ENCODE data around the gene DNASE2. TPM values are rescaled to one million over a fixed set of nuclear protein-coding genes. Genes with fewer than 3 reads are reported as not detected.
"Not testable (repeated sequence)": the region's sequence is repeated elsewhere in the genome, so short reads cannot be mapped to it uniquely, and the experiment has no call there.

DNASE2 gene, protein sequence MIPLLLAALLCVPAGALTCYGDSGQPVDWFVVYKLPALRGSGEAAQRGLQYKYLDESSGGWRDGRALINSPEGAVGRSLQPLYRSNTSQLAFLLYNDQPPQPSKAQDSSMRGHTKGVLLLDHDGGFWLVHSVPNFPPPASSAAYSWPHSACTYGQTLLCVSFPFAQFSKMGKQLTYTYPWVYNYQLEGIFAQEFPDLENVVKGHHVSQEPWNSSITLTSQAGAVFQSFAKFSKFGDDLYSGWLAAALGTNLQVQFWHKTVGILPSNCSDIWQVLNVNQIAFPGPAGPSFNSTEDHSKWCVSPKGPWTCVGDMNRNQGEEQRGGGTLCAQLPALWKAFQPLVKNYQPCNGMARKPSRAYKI
- total RNA-seq (14.6 TPM), polyA plus RNA-seq (20.8 TPM)
- long read RNA-seq, donor 1 = 0 reads
- long read RNA-seq, donor 2, transcript DNASE2-201 (6 exons, 1,955 nt) = major isoform, 13 of 15 reads
- long read RNA-seq, donor 2, partial matches to known transcripts = 0 of 15 reads
- long read RNA-seq, donor 2, other reads (novel, unspliced or antisense) = 0 of 15 reads
- long read RNA-seq, donor 3, transcript DNASE2-201 (6 exons, 1,955 nt) = major isoform, 11 of 13 reads
- long read RNA-seq, donor 3, partial matches to known transcripts = 0 of 13 reads
- long read RNA-seq, donor 3, other reads (novel, unspliced or antisense) = 0 of 13 reads
- long read RNA-seq, donor 4, transcript DNASE2-201 (6 exons, 1,955 nt) = major isoform, 8 of 11 reads
- long read RNA-seq, donor 4, partial matches to known transcripts = 0 of 11 reads
- long read RNA-seq, donor 4, other reads (novel, unspliced or antisense) = 0 of 11 reads
- long read RNA-seq, donor 5, transcript DNASE2-201 (6 exons, 1,955 nt) = major isoform, 14 of 14 reads
- long read RNA-seq, donor 5, partial matches to known transcripts = 0 of 14 reads
- long read RNA-seq, donor 5, other reads (novel, unspliced or antisense) = 0 of 14 reads
- long read RNA-seq, donor 6, transcript DNASE2-201 (6 exons, 1,955 nt) = major isoform, 7 of 8 reads
- long read RNA-seq, donor 6, partial matches to known transcripts = 0 of 8 reads
- long read RNA-seq, donor 6, other reads (novel, unspliced or antisense) = 0 of 8 reads
- long read RNA-seq, donor 7, transcript DNASE2-201 (6 exons, 1,955 nt) = major isoform, 11 of 11 reads
- long read RNA-seq, donor 7, partial matches to known transcripts = 0 of 11 reads
- long read RNA-seq, donor 7, other reads (novel, unspliced or antisense) = 0 of 11 reads
- long read RNA-seq, donor 8, partial matches to known transcripts = 0 of 2 reads
- long read RNA-seq, donor 8, other reads (novel, unspliced or antisense) = 0 of 2 reads
- long read RNA-seq, donor 9, partial matches to known transcripts = 0 of 4 reads
- long read RNA-seq, donor 9, other reads (novel, unspliced or antisense) = 0 of 4 reads
- long read RNA-seq, donor 10, transcript DNASE2-201 (6 exons, 1,955 nt) = major isoform, 7 of 7 reads
- long read RNA-seq, donor 10, partial matches to known transcripts = 0 of 7 reads
- long read RNA-seq, donor 10, other reads (novel, unspliced or antisense) = 0 of 7 reads

- Histone ChIP-seq H3K27me3 (ENCODE audit: control insufficient read depth in 2 of 2, insufficient read depth in 1 of 2, low read length in 1 of 2) (peaks cover 20 to 41% of the 10 kb centered on the region in 2 donors), H3K36me3 (ENCODE audit: control insufficient read depth in 2 of 2, insufficient read depth in 2 of 2, low read length in 1 of 2) (peaks cover 10 to 16% of the 10 kb centered on the region in 2 donors), H3K9me3 (ENCODE audit: control insufficient read depth in 2 of 2, insufficient read depth in 1 of 2, low read length in 1 of 2) (peaks cover 3 to 38% of the 10 kb centered on the region in 2 donors), H3K4me1 (ENCODE audit: control insufficient read depth in 2 of 2, insufficient read depth in 2 of 2, low read length in 2 of 2) (peaks cover 12 to 27% of the 10 kb centered on the region in 2 donors), H3K4me3 (ENCODE audit: low read length in 2 of 2) (peak within 1 kb of the TSS; percentile 78 to 88), H3K27ac (ENCODE audit: low read depth in 1 of 2, low read length in 1 of 2) (peak within 1 kb of the TSS; percentile 68 to 77)
- whole genome bisulfite sequencing = under 1% methylated on average over 38 of the region's 38 CpGs
- DNase-seq (ENCODE audit: low read depth in 6 of 9, low spot score in 9 of 9) = peak; percentile 76 to 93 (median 84)
These were observed at the start of gene DNASE2 for GRCh38 chr19:12881172-12881808. Gene DNASE2, minus strand, starts transcription at chr19:12881449. Its CDS starts 74 bp downstream, at chr19:12881375.

- H3K27ac ChIP-seq (ENCODE audit: low read depth in 1 of 2, low read length in 1 of 2) = no peak overlapping the region
- no peaks in the 10 kb centered on the region for H3K9me3 ChIP-seq (ENCODE audit: control insufficient read depth in 2 of 2, insufficient read depth in 1 of 2, low read length in 1 of 2)
- H3K36me3 ChIP-seq (ENCODE audit: control insufficient read depth in 2 of 2, insufficient read depth in 2 of 2, low read length in 1 of 2) = peaks cover 45 to 48% of the 10 kb centered on the region in 2 donors
- no peak for DNase-seq (ENCODE audit: low read depth in 6 of 9, low spot score in 9 of 9)
- peaks cover 12 to 26% of the 10 kb centered on the region in 2 donors for H3K4me1 ChIP-seq (ENCODE audit: control insufficient read depth in 2 of 2, insufficient read depth in 2 of 2, low read length in 2 of 2)
- no peak overlapping the region for H3K4me3 ChIP-seq (ENCODE audit: low read length in 2 of 2)
- 91% methylated on average over 19 of the region's 19 CpGs for WGBS
- H3K27me3 ChIP-seq (ENCODE audit: control insufficient read depth in 2 of 2, insufficient read depth in 1 of 2, low read length in 1 of 2) = no peaks in the 10 kb centered on the region
These were observed 48.9 kb upstream of the DNASE2 start for GRCh38 chr19:12930002-12930645.

DNA sequence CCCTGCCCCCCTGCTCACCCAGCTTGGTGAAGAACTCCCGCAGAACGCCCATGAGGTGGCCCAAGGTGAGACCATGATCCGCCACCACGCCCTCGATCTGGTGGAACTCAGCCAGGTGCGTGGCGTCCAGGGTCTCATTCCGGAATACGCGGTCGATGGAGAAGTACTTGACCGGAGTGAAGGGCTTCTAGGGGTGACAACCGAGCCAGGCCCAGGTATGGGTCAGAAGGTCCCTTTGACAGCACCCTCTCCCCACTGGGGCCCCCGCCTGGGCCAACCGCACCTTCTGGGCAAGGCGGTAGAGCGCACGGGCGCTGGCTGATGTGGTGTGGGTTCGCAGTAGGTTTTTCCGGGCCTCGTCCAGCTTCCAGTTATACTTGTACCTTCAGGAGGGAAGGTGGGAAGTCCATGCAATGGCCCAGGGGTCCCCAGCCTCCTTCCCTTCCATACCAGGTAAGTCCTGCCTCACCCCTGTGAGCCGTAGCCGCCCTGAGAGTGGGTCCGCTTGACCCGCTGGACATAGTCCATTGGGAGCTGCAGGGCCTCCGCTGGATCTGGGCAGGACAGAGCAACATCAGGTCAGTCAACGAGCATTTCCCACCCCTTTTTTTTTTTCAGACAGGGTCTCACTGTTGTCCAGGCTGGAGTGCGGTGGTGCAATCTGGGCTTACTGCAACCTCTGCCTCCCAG is 43.5 kb upstream of the DNASE2 start:
- Histone ChIP-seq H3K4me3 (ENCODE audit: low read length in 2 of 2) (no peak overlapping the region), H3K4me1 (ENCODE audit: control insufficient read depth in 2 of 2, insufficient read depth in 2 of 2, low read length in 2 of 2) (peaks cover 0 to under 1% of the 10 kb centered on the region in 2 donors), H3K9me3 (ENCODE audit: control insufficient read depth in 2 of 2, insufficient read depth in 1 of 2, low read length in 1 of 2) (no peaks in the 10 kb centered on the region), H3K27me3 (ENCODE audit: control insufficient read depth in 2 of 2, insufficient read depth in 1 of 2, low read length in 1 of 2) (no peaks in the 10 kb centered on the region), H3K27ac (ENCODE audit: low read depth in 1 of 2, low read length in 1 of 2) (no peak overlapping the region), H3K36me3 (ENCODE audit: control insufficient read depth in 2 of 2, insufficient read depth in 2 of 2, low read length in 1 of 2) (peaks cover 66 to 68% of the 10 kb centered on the region in 2 donors)
- WGBS = 97% methylated on average over 29 of the region's 29 CpGs
- no peak for DNase-seq (ENCODE audit: low read depth in 6 of 9, low spot score in 9 of 9)

- no peak for DNase-seq (ENCODE audit: low read depth in 6 of 9, low spot score in 9 of 9)
- H3K4me3 ChIP-seq (ENCODE audit: low read length in 2 of 2) = no peak overlapping the region
- peaks cover 49 to 50% of the 10 kb centered on the region in 2 donors for H3K36me3 ChIP-seq (ENCODE audit: control insufficient read depth in 2 of 2, insufficient read depth in 2 of 2, low read length in 1 of 2)
- 98% methylated on average over 4 of the region's 4 CpGs for WGBS
- H3K27me3 ChIP-seq (ENCODE audit: control insufficient read depth in 2 of 2, insufficient read depth in 1 of 2, low read length in 1 of 2) = no peaks in the 10 kb centered on the region
- H3K9me3 ChIP-seq (ENCODE audit: control insufficient read depth in 2 of 2, insufficient read depth in 1 of 2, low read length in 1 of 2) = peaks cover 0 to 5% of the 10 kb centered on the region in 2 donors
- H3K4me1 ChIP-seq (ENCODE audit: control insufficient read depth in 2 of 2, insufficient read depth in 2 of 2, low read length in 2 of 2) = peaks cover 0 to 16% of the 10 kb centered on the region in 2 donors
- H3K27ac ChIP-seq (ENCODE audit: low read depth in 1 of 2, low read length in 1 of 2) = no peak overlapping the region
These were observed 41.7 kb upstream of the DNASE2 start for GRCh38 chr19:12922959-12923358.

GRCh38 chr19:12921047-12921446 is 39.8 kb upstream of the DNASE2 start:
- Histone ChIP-seq H3K27ac (ENCODE audit: low read depth in 1 of 2, low read length in 1 of 2) (no peak overlapping the region), H3K27me3 (ENCODE audit: control insufficient read depth in 2 of 2, insufficient read depth in 1 of 2, low read length in 1 of 2) (no peaks in the 10 kb centered on the region), H3K9me3 (ENCODE audit: control insufficient read depth in 2 of 2, insufficient read depth in 1 of 2, low read length in 1 of 2) (peaks cover 0 to 5% of the 10 kb centered on the region in 2 donors), H3K36me3 (ENCODE audit: control insufficient read depth in 2 of 2, insufficient read depth in 2 of 2, low read length in 1 of 2) (peaks cover 35 to 36% of the 10 kb centered on the region in 2 donors), H3K4me1 (ENCODE audit: control insufficient read depth in 2 of 2, insufficient read depth in 2 of 2, low read length in 2 of 2) (peaks cover 0 to 16% of the 10 kb centered on the region in 2 donors), H3K4me3 (ENCODE audit: low read length in 2 of 2) (no peak overlapping the region)
- 96% methylated on average over 3 of the region's 3 CpGs for WGBS
- no peak for DNase-seq (ENCODE audit: low read depth in 6 of 9, low spot score in 9 of 9)

- 97% methylated on average over 14 of the region's 14 CpGs for WGBS
- no peak for DNase-seq (ENCODE audit: low read depth in 6 of 9, low spot score in 9 of 9)
These were observed 37.0 kb upstream of the DNASE2 start for GRCh38 chr19:12918253-12918652.

DNA sequence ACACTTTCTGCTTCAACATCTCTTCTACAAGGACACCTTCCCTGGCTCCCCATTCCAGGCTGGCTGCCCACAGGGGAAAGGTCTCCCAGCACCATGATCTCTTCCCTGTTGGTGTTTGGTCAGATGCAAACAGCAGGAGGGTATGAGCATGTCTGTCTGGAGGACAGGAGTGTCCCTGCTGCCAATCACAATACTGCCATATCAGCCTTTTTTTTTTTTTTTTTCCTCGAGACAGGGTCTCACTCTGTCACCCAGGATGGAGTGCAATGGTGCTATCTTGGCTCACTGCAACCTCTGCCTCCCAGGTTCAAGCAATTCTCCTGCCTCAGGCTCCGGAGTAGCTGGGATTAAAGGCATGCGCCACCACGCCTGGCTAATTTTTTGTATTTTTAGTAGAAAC is 34.6 kb upstream of the DNASE2 start:
- DNase-seq (ENCODE audit: low read depth in 6 of 9, low spot score in 9 of 9); H3K9me3 ChIP-seq (ENCODE audit: control insufficient read depth in 2 of 2, insufficient read depth in 1 of 2, low read length in 1 of 2); H3K36me3 ChIP-seq (ENCODE audit: control insufficient read depth in 2 of 2, insufficient read depth in 2 of 2, low read length in 1 of 2); H3K27ac ChIP-seq (ENCODE audit: low read depth in 1 of 2, low read length in 1 of 2); H3K4me3 ChIP-seq (ENCODE audit: low read length in 2 of 2); H3K27me3 ChIP-seq (ENCODE audit: control insufficient read depth in 2 of 2, insufficient read depth in 1 of 2, low read length in 1 of 2): not testable (repeated sequence)
- H3K4me1 ChIP-seq (ENCODE audit: control insufficient read depth in 2 of 2, insufficient read depth in 2 of 2, low read length in 2 of 2) = peaks cover 17 to 44% of the 10 kb centered on the region in 2 donors
- 93% methylated on average over 4 of the region's 4 CpGs for WGBS

More at GRCh38 chr19:12918253-12918652, 37.0 kb upstream of the DNASE2 start:
- Histone ChIP-seq H3K27ac (ENCODE audit: low read depth in 1 of 2, low read length in 1 of 2) (no peak overlapping the region), H3K4me1 (ENCODE audit: control insufficient read depth in 2 of 2, insufficient read depth in 2 of 2, low read length in 2 of 2) (peaks cover 12 to 32% of the 10 kb centered on the region in 2 donors), H3K36me3 (ENCODE audit: control insufficient read depth in 2 of 2, insufficient read depth in 2 of 2, low read length in 1 of 2) (peaks cover 12 to 13% of the 10 kb centered on the region in 2 donors), H3K9me3 (ENCODE audit: control insufficient read depth in 2 of 2, insufficient read depth in 1 of 2, low read length in 1 of 2) (peaks cover 0 to 5% of the 10 kb centered on the region in 2 donors), H3K27me3 (ENCODE audit: control insufficient read depth in 2 of 2, insufficient read depth in 1 of 2, low read length in 1 of 2) (no peaks in the 10 kb centered on the region), H3K4me3 (ENCODE audit: low read length in 2 of 2) (no peak overlapping the region)

All from thymus (tissue), 14 donors.